GM19240 (cell line): ENCODE data around the gene MXD1.

ENCODE experiments used
- DNase-seq: peaks from one replicate; pipeline ENCODE4 v3.0.0; 2011; ENCODE audit warnings: low spot score; ENCODE audit not compliant: insufficient read length

MXD1 gene

GRCh38 chr2:69952336-69953115 lies 37.6 kb downstream of the MXD1 start:
- no peak for DNase-seq

GRCh38 chr2:69954084-69954483 lies 39.2 kb downstream of the MXD1 start:
- DNase-seq: no peak

- DNase-seq: no peak
Observed at GRCh38 chr2:69955029-69955428, 40.1 kb downstream of the MXD1 start.

- no peak for DNase-seq
Observed at GRCh38 chr2:69956475-69956979, 41.6 kb downstream of the MXD1 start.

GRCh38 chr2:69957965-69958364 lies 43.1 kb downstream of the MXD1 start:
- DNase-seq: no peak

GRCh38 chr2:69958480-69958879 lies 43.6 kb downstream of the MXD1 start:
- DNase-seq: no peak

- no peak for DNase-seq
Observed at GRCh38 chr2:69959425-69959824, 44.5 kb downstream of the MXD1 start.

GRCh38 chr2:69960821-69961220 lies 45.9 kb downstream of the MXD1 start:
- DNase-seq: no peak

- no peak for DNase-seq
Observed at GRCh38 chr2:69961496-69961895, 46.6 kb downstream of the MXD1 start, which contains the start of gene ASPRV1. Gene ASPRV1 (minus strand): TSS chr2:69961631. CDS start chr2:69961436, 195 bp downstream.

GRCh38 chr2:69962986-69963730 lies 48.2 kb downstream of the MXD1 start:
- DNase-seq: no peak

- DNase-seq: no peak
Observed at GRCh38 chr2:69964353-69964841, 49.5 kb downstream of the MXD1 start.

- no peak for DNase-seq
Observed at GRCh38 chr2:69965756-69966445, 51.0 kb downstream of the MXD1 start.

GRCh38 chr2:69966496-69966895 lies 51.6 kb downstream of the MXD1 start:
- DNase-seq: no peak

- no peak for DNase-seq
Observed at GRCh38 chr2:69968609-69969008, 53.7 kb downstream of the MXD1 start.

- DNase-seq: no peak
Observed at GRCh38 chr2:69969126-69969983, 54.4 kb downstream of the MXD1 start.

- DNase-seq: no peak
Observed at GRCh38 chr2:69969991-69970390, 55.1 kb downstream of the MXD1 start.

GRCh38 chr2:69972822-69973221 lies 57.9 kb downstream of the MXD1 start:
- no peak for DNase-seq

- no peak for DNase-seq
Observed at GRCh38 chr2:69973335-69973735, 58.4 kb downstream of the MXD1 start.

GRCh38 chr2:69975136-69975852 lies 60.4 kb downstream of the MXD1 start:
- no peak for DNase-seq

GRCh38 chr2:69975853-69976462 lies 61.0 kb downstream of the MXD1 start:
- DNase-seq: no peak
